CD4-positive, alpha-beta T cell (primary cell): ENCODE data around the gene ERVH48-1. TPM values are rescaled to one million over a fixed set of nuclear protein-coding genes. Genes with fewer than 3 reads are reported as not detected.
"Not testable (repeated sequence)": the region's sequence is repeated elsewhere in the genome, so short reads cannot be mapped to it uniquely, and the experiment has no call there.

Experiments used
- ATAC-seq: fragments of 200-7000 bp; cut with Tn5 transposase; one replicate; pipeline ENCODE4 v1.10.0; 2022; ENCODE audit warnings: mild to moderate bottlenecking; ENCODE audit not compliant: poor library complexity
- CTCF ChIA-PET: fragments of 350-600 bp; sonication (Branson Sonifier 250); formaldehyde crosslinking; loops from one replicate; lab custom pipeline; 2021; ENCODE audit warnings: antibody characterized with exemption, inconsistent platforms; lab: Charles Lee
- POLR2A ChIA-PET: fragments of 350-600 bp; sonication (Branson Sonifier 250); formaldehyde crosslinking; loops from one replicate; lab custom pipeline; 2021; ENCODE audit warnings: antibody characterized with exemption, inconsistent platforms; lab: Charles Lee
- DNase-seq, 14 experiments: peaks; one replicate each; pipeline ENCODE4 v3.0.0-alpha.2; 2013 to 2020; ENCODE audit warnings: mixed read lengths in 2 of 14
- H3K27ac ChIP-seq, 2 donors: one replicate each; pipeline versions ENCODE4 v1.5.1 to v1.7.0; 2013; ENCODE audit warnings: low read length in 2 of 2, low read depth in 1 of 2, mild to moderate bottlenecking in 1 of 2
- H3K27me3 ChIP-seq, 2 experiments: 1 replicate in 1 of 2; 2 replicates in 1 of 2; pipeline versions ENCODE4 v1.6.1 to v1.7.0; 2013; ENCODE audit warnings: low read length in 2 of 2, control low read depth in 1 of 2, mild to moderate bottlenecking in 1 of 2, moderate library complexity in 1 of 2; ENCODE audit not compliant: insufficient read depth in 2 of 2, control insufficient read depth in 1 of 2
- H3K36me3 ChIP-seq: one replicate; pipeline ENCODE4 v1.6.1; 2013; ENCODE audit warnings: low read length, control low read depth; ENCODE audit not compliant: insufficient read depth
- H3K4me1 ChIP-seq: one replicate; pipeline ENCODE4 v1.6.1; 2013; ENCODE audit warnings: low read length, control low read depth; ENCODE audit not compliant: insufficient read depth
- H3K4me3 ChIP-seq: one replicate; pipeline ENCODE4 v1.5.1; 2013; ENCODE audit warnings: mild to moderate bottlenecking, low read length, moderate library complexity
- H3K9me3 ChIP-seq, 2 experiments: 1 replicate in 1 of 2; 2 replicates in 1 of 2; pipeline versions ENCODE4 v1.6.1 to v1.7.0; 2013; ENCODE audit warnings: low read length in 2 of 2, mild to moderate bottlenecking in 2 of 2, control low read depth in 1 of 2, moderate library complexity in 1 of 2; ENCODE audit not compliant: control insufficient read depth in 1 of 2, insufficient read depth in 1 of 2
- H3K27ac Mint-ChIP-seq: one replicate; pipeline ENCODE4 v1.8.0; 2020; ENCODE audit warnings: mixed read lengths
- H3K27me3 Mint-ChIP-seq: one replicate; pipeline ENCODE4 v1.8.0; 2021; ENCODE audit warnings: mixed read lengths
- H3K36me3 Mint-ChIP-seq: one replicate; pipeline ENCODE4 v1.8.0; 2021; ENCODE audit warnings: low read depth, mixed read lengths
- H3K4me1 Mint-ChIP-seq: one replicate; pipeline ENCODE4 v1.8.0; 2021; ENCODE audit warnings: low read depth, mixed read lengths
- H3K4me3 Mint-ChIP-seq: one replicate; pipeline ENCODE4 v1.8.0; 2020; ENCODE audit warnings: mild to moderate bottlenecking, mixed read lengths
- H3K9me3 Mint-ChIP-seq: one replicate; pipeline ENCODE4 v1.8.0; 2020; ENCODE audit warnings: mixed read lengths
- CTCF ChIP-seq: fragments of 200-600 bp; IDR thresholded peaks from one replicate; pipeline ENCODE4 v1.8.0; 2022; ENCODE audit warnings: antibody characterized with exemption, mild to moderate bottlenecking
- intact Hi-C, 2 experiments: fragments of 100-400 bp; cut with DNase I in 1 of 2; cut with micrococcal nuclease in 1 of 2; formaldehyde crosslinking; loops; one replicate each; pipeline versions ENCODE4 v1.15.1 to v1.9.0; 2023 to 2025; cut with DNase I, micrococcal nuclease
- total RNA-seq, 174 experiments: library from RNA in 2 of 174; stranded (reverse) in 2 of 174; gene quantifications; one replicate each; pipeline ENCODE4 v1.2.3 and lab custom pipeline; 2021 to 2026

Gene ERVH48-1
- total RNA-seq, 2 experiments from 2014 or later: 1.1 to 1.4 TPM

GRCh38 chr21:42964086-42964485 is 38.7 kb upstream of the ERVH48-1 start:
- ChIA-PET CTCF (no interaction called here), POLR2A (no interaction called here)
- no peak for ATAC-seq
- Mint-ChIP-seq H3K4me3 (no peak overlapping the region), H3K9me3 (no peaks in the 10 kb centered on the region), H3K27me3 (no peaks in the 10 kb centered on the region), H3K36me3 (no peaks in the 10 kb centered on the region), H3K4me1 (no peaks in the 10 kb centered on the region), H3K27ac (no peak overlapping the region)
- Histone ChIP-seq H3K27me3 (no peaks in the 10 kb centered on the region), H3K9me3 (no peaks in the 10 kb centered on the region), H3K4me3 (no peak overlapping the region), H3K27ac (no peak overlapping the region), H3K4me1 (no peaks in the 10 kb centered on the region), H3K36me3 (no peaks in the 10 kb centered on the region)
- no peak for DNase-seq
- intact Hi-C loops: no loop called here
- no peak for TF ChIP-seq CTCF

GRCh38 chr21:42962380-42963007 is 37.1 kb upstream of the ERVH48-1 start:
- no peak overlapping the region for H3K4me3 Mint-ChIP-seq
- no peak overlapping the region for H3K27ac ChIP-seq
- ChIA-PET POLR2A (no interaction called here), CTCF (no interaction called here)
- no peaks in the 10 kb centered on the region for H3K9me3 ChIP-seq
- ATAC-seq (no peak), DNase-seq (no peak)
- no peaks in the 10 kb centered on the region for H3K36me3 Mint-ChIP-seq
- no peaks in the 10 kb centered on the region for H3K4me1 ChIP-seq
- no peaks in the 10 kb centered on the region for H3K27me3 ChIP-seq
- H3K4me3 ChIP-seq: no peak overlapping the region
- no peaks in the 10 kb centered on the region for H3K9me3 Mint-ChIP-seq
- no peak for TF ChIP-seq CTCF
- no peak overlapping the region for H3K27ac Mint-ChIP-seq
- intact Hi-C loops: no loop called here
- H3K4me1 Mint-ChIP-seq: no peaks in the 10 kb centered on the region
- no peaks in the 10 kb centered on the region for H3K36me3 ChIP-seq
- no peaks in the 10 kb centered on the region for H3K27me3 Mint-ChIP-seq

GRCh38 chr21:42959728-42960127 is 34.3 kb upstream of the ERVH48-1 start:
- POLR2A ChIA-PET: no interaction called here
- no peaks in the 10 kb centered on the region for H3K36me3 Mint-ChIP-seq
- TF ChIP-seq CTCF: no peak
- ATAC-seq: no peak
- H3K4me3 Mint-ChIP-seq: no peak overlapping the region
- intact Hi-C loops: no loop called here
- H3K27me3 Mint-ChIP-seq: no peaks in the 10 kb centered on the region
- H3K4me3 ChIP-seq: no peak overlapping the region
- H3K4me1 Mint-ChIP-seq: no peaks in the 10 kb centered on the region
- H3K36me3 ChIP-seq: no peaks in the 10 kb centered on the region
- no peaks in the 10 kb centered on the region for H3K4me1 ChIP-seq
- DNase-seq: no peak
- H3K9me3 ChIP-seq: no peaks in the 10 kb centered on the region
- no peaks in the 10 kb centered on the region for H3K27me3 ChIP-seq
- CTCF ChIA-PET: no interaction called here
- no peak overlapping the region for H3K27ac Mint-ChIP-seq
- no peak overlapping the region for H3K27ac ChIP-seq
- no peaks in the 10 kb centered on the region for H3K9me3 Mint-ChIP-seq

GRCh38 chr21:42958122-42958521 is 32.7 kb upstream of the ERVH48-1 start:
- H3K36me3 ChIP-seq, H3K27me3 ChIP-seq, H3K36me3 Mint-ChIP-seq, CTCF ChIA-PET, POLR2A ChIA-PET, H3K9me3 ChIP-seq, ATAC-seq, H3K4me3 ChIP-seq, H3K27ac Mint-ChIP-seq, DNase-seq, H3K27ac ChIP-seq, H3K4me3 Mint-ChIP-seq, H3K4me1 Mint-ChIP-seq, H3K9me3 Mint-ChIP-seq, intact Hi-C loops, H3K4me1 ChIP-seq, H3K27me3 Mint-ChIP-seq: not testable (repeated sequence)
